Stimulated activated CD8-positive, alpha-beta memory T cell treated with anti-CD3 and anti-CD28 coated beads, Interleukin-7, amount 100 ng/mL, for 4 hours (primary cell): ENCODE results near the gene SSTR3.
A peak's percentile ranks its signal among the peaks of the same experiment; 100 is the strongest.

ENCODE experiments used
- DNase-seq, 2 donors: peaks; one replicate each; pipeline ENCODE4 v3.0.0-alpha.2; 2020; ENCODE audit warnings: low read depth in 2 of 2

The SSTR3 gene

DNA sequence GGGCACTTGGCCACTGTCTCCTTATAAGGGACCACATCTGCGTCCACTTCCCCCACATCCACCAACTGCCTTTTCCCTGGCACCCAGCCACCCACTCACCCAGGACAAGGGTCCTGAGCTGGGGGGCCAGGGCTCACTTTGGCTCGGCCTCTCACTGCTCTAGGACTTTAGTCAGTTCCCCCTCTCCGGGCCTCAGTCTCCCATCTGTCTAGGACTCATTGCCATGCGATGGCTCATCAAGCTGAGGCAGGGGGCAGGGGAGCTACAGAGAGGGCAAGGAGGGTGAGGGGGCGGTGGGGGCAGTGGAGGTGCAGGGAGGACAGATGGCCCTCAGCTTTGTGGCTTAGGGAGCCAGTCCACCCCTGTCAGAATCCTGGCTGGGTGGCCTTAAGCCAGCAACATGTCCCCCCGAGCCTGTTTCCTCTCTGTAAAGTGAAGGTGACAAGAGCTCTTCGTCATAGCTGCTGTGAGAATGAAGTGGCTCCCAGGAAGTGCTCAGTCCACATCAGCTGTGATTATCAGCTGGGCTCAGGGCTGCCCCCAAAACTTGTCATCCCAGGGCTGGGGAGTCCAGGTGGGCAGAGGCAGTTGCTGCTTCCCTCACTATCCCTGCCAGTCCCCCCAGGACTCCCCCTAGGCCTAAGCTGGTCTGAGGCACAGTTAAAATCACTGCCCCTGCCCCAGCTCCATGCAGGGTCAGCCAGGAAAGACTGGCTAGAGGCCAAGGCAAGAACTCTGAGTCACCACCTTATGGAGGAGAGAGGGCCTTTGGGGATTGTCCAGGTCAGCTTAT is 16.9 kb upstream of the SSTR3 start:
- DNase-seq = no peak

DNA sequence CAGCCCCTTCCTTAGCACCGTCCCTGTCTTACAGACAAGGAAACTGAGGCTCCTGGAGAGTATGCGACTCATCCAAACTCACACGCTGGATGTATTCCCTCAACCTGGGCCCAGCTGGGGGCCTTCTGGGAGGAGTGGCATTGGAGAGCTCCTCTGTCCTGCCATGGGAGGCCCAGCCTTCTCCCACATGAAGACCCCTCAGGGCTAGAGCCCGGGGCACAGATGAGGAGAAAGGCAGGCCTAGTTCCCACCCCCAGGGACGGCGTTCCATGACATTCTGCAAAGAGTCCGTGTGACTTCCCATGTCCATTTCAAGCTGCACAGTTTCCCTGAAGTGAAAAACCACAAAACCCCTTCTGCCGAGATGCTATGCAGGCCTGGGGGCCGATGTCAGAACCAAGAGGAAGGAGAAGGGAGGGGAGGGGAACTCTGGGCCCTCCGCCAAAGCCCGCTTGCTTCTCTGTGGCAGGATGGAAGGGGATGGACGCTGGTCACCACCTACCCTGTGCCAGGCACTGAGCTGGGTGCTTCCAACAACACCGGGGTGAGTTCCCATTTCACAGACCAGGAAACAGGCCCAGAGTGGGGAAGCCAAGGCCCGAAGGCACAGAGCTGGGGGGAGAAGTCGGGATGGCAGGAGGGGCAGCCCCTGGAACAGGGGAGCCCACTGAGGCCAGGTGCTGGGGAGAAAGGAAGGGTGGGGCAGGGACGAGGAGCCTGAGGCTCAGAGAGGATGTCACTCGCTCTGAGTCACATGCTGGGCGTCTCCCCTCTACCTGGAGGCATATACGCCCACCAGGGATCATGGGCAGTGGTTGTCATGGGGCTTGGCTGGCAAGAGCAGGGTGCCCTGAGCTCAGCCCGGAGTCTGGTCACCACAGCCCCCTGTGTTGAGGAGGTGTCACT is 16.1 kb upstream of the SSTR3 start:
- peak in 1 of 2 donors; percentile 58 for DNase-seq

DNA sequence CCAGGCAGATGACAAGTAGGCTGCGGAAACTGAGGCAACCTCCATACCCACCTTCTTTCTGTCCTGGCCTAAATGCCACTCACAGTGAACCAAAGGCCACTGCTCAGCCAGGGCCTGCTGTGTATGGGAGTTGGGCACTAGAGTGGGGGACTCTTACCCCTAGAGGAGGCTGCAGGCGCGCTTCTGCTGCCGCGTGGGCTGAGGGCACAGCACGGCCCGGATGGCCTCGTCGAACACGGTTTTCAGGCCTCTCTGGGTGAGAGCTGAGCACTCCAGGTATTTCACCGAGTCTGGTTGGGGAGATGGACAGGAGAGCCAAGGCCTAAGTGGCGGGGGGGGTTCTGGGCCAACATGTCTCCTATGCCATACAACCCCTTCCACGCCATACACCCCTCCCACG is 14.2 kb upstream of the SSTR3 start:
- no peak for DNase-seq

DNA sequence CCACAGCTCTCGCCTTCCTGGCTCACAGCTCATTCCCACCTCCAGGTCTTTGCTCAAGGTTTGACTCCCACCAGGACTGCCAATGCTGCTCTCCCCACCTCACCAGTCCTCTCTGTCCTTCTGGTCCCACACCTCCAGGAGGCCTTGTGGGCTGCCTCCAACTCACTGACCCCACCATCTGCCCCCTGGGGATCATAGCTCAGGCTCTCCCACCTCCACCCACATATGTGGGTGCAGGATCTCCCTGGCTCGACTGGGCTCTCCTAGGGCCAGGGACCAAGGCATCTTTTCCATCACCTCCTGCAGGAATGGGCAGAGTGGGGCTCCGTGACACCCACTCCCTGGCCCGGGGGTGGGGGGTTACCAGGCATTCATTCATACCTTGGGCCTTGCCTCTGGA is 13.8 kb upstream of the SSTR3 start:
- DNase-seq = no peak

DNA sequence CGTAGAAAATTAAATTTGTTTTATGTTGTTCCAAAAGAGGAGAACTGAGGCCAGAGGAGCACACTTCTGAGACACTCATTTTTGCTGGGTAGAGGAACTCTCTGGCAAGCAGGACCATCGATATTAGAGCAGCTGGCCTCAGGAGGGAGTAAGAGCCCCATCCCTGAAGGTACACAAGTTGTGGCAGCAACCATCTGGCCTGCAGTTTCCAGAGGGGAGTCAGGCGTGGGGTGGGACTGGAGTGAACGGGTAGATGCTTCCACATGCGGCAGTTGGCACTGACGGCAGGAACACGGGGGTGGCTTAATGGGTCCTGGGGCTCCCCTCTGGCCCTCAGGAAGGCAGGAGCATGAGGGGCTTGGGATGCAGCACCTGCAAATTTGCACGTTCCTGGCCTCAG is 13.2 kb upstream of the SSTR3 start:
- DNase-seq = no peak

DNA sequence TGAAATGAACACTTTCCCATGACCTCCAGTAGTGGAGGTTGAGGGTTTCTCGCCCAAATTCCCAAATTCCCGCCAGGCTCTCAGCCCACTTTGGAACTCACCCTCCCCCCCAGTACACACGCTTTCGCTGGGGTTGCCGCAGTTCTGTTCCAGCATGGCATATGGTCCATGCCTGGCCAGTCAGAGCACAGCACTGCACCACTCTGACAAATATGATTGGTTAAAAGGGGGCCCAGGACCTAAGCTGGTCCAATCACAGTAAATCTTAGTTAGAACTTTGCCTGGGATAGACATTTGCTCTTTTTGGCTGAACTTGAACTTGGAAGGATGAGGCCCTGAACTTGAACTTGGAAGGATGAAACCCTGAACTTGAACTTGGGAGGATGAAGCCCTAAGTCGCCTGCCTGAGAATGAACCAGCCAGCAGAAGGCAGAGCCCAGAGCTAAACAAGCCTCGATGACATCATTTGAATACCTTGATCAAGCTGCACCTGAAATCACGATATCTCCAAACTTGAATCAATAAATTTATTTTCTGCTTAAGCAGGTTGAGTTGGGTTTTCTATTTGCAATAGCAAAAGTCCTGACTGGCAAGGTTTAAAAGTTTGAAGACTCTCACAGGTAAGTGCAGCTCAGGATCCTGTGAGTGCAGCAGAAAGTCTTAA is 12.6 kb upstream of the SSTR3 start:
- no peak for DNase-seq

DNA sequence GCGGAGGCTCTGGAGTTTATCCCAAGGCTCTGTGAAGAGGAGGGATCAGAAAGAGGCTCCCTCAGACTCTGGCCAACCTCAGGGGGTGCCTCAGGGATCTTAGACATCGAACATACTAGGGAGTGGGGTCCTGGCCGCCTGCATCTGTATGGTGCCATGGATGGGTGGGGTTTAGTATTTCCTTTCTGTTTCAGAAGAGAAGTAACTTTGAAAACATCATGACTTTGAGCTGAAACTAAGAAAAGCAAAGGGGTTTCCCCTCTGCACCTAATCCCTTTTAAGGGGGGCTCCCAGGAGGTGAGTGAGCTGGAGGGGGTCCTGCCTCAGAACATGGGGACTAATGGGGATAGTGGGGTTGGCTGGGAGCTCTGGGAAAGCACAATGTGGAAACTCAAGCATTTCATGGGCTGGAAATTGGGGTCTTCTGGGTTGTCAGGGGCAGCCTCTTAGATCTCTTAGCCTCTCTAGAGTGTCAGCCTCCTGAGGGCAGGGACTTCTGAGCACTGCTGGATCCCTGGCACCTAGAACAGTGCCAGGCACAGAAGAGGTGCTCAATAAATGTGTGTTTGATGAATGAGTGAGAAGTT is 11.8 kb upstream of the SSTR3 start:
- no peak for DNase-seq

DNA sequence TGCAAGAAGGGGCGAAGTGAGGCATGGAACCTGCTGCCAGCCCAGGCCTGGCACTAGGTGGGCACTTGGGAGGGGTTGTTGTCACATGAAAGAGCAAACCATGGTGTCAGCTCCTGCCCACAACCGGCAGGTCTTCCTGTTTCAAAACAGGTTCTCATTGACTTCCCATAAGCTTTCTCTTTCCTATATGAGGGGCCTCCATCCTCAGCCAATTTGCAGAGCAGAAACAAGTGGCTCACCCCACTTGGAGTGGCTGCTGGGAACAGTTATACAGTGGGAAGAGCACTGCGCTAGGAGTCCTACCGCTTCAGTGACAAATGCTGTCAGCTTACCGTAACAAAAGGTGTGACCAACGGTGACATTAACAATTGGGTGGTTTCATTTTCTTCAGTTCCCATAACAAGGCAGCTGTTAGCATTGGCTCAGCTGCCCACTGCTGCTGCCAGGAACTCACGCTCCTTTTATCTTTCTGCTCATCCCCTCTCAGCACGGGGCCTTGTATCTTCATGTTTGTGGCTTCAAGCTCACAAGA is 10.2 kb upstream of the SSTR3 start:
- no peak for DNase-seq

DNA sequence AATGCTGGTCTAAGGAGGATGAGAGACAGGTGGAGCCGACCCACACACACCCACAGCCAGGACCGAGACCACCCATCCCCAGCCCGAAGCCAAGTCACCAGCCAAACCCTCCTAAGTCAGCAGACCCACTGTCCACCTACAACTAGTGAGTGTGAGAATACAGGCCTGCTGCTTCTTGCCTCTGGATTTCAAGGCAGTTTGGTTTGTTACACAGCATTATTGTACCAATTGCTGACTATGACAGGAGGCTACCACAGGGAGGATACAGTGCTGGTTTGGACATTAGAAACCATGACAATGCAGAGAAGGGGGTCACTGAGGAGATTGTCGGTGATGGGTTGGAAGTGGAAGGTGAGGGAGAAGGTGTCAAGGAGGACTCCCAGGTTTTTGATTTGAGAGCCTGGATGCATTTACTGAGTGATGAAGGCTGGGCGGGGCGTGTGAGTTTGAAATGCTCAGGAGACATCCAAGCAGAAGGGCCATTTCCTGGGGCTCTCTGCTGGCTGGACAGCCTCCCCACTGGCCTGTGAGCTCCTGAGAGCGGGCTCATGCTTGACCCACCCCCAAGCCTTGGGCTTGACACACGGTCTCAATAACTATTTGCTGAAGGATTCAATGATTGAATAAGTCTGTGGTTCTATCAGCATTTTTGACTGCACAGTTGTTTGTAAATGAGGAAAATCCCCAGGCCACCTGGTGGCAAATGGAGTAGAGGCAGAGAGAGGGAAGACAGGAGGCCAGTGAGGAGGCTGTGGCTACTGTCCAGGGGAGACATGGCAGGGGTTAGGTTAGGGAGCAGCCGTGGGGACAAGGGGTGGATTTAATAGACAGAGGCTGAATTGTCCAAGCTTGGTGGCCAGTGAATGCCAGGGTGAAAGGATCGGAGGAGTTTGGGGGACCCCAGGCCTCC is 9.4 kb upstream of the SSTR3 start:
- DNase-seq = no peak

DNA sequence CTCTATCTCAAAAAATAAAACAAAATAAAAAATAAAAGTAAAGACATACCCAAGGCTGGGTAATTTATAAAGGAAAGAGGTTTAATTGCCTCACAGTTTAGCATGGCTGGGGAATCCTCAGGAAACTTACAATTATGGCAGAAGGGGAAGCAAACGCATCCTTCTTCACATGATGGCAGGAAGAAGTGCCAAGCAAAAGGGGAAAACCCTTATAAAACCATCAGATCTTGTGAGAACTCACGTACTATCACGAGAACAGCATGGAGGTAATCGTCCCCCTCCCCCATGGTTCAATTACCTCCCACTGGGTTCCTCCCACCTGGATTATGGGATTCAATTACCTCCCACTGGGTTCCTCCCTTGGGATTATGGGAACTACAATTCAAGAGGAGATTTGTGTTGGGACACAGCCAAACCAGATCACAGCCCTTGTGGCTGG is 8.3 kb upstream of the SSTR3 start:
- DNase-seq = no peak

DNA sequence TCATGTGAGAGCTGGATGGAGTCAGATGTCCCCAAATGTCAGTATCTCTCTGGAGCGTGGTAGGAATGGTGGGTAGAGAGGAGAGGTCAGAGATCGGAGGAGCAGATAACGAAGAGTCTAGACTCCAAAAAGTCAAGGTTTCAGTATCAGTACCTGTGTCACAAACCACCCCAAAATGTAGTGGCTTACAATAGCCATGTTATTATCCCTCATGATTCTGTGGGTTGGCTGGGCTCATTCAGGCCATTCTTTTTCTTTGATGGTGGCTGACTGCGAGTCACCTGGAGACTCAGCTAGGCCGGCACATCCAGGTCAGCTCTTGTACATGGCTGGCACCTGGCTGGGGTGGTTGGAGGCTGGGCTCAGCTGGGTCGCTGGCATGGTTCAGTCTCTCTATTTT is 7.3 kb upstream of the SSTR3 start:
- DNase-seq = no peak

DNA sequence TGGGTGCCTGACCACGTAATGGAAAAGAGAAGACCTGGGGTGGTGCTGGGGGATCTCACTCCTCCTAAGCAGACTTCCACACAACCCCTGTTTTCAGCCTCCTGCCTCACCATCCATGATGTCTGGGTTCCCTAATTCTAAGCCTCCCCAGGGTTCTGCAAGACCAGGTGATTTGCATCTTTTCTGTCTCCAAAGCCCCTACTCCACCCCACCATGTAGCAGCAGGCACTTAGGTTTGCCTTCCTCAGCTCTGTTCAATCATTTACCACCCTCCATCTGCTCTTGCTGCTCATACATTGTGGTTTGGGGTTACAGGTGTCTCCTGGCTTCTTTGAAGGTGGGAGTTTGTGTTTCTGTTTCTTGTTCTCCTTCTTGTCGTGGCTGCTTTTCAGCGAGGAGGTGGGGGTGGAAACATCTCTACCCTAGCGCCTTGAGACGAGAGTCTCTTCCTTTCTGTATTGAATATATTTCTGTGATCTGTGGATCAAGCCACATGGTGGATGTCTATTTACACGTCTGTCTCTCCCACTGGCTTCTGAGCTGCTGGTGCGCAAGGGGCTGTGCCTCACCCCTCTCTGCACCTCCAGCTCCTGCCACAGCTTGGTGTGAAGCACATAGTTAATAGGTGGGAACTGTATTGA is 6.6 kb upstream of the SSTR3 start:
- peak; percentile 58 to 77 for DNase-seq

DNA sequence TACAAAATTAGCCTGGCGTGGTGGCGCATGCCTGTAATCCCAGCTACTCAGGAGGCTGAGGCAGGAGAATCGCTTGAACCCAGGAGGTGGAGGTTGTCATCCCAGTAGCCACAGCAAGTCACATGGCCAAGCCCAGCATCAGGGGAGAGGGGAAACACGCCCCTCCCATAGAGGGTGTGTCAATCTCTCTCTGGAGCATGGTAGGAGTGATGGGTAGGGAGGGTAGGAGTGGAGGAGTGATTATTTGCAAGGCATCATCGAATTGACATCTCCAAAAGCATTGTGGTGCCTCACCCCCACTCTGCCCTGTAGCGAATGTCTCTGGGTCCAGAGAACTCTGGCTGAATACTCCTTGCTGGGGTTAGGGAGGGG is 6.1 kb upstream of the SSTR3 start:
- DNase-seq = no peak

DNA sequence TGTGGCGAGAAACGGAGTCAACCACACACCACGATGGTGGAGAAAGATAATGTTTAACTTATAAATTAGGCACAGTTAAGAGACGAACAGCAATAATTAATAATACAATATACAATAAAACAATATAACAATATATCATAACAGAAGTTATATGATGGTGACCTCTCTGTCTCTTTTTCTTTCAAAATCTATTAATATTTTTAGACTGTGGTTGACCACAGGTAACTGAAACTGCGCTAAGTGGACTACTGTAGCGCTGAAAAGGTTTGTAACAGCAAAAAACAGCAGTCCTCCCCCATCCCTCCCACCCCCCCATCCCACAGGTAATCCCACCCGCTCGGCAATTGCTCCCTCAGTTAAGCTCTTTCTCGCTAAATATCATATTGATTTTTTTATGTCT is 3.6 kb upstream of the SSTR3 start:
- DNase-seq = no peak

DNA sequence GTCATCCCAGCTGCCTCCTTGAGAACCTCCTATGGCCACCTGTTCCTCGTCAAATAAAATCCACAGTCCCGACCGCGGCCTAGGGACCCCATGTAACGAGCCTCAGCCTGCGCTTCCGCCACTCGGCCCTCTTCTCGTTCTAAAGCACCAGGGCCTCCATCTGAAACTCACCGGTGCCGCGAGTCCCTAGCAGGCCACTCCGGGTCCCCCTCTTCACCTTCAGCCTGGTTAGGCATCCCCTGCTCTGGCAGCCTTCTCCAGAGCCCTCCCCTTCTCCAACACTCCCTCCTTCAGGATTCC is 2.4 kb upstream of the SSTR3 start:
- no peak for DNase-seq

DNA sequence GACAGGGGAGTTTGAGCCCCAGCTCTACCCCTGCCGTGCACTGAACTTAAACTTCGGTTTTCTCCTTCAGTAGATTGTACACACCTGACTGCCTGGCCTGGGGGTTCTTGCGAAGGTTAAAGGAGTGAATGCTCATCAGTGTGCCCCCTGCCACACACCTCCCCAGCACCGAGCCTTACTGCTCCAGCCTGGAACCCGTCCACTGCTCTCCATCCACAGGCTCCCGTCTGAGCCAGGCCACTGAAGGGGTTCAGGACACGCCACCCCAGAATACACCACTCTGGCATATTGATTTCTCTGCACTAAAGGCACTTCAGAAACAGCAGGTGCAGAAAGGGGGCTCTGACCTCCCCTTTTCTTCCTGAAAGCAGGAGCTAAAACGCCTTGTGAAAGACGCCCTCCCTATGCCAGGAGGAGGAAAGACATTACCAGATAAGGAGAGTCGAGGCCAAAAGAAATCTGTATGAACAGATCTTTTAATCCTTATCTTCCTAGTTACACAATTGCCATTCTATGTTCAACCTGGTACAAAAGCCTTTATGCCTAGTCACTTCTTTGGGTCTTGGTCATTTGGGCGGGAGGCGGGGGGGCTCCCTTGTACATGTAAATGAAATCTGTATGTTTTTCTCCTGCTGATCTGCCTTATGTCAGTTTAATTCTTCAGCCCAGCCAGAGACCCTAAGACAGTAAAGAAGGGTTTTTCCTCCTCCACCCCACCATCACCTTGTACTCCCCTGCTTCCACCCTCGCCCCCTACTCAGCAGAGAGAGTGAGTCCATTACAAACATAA is 1.9 kb upstream of the SSTR3 start:
- no peak for DNase-seq

DNA sequence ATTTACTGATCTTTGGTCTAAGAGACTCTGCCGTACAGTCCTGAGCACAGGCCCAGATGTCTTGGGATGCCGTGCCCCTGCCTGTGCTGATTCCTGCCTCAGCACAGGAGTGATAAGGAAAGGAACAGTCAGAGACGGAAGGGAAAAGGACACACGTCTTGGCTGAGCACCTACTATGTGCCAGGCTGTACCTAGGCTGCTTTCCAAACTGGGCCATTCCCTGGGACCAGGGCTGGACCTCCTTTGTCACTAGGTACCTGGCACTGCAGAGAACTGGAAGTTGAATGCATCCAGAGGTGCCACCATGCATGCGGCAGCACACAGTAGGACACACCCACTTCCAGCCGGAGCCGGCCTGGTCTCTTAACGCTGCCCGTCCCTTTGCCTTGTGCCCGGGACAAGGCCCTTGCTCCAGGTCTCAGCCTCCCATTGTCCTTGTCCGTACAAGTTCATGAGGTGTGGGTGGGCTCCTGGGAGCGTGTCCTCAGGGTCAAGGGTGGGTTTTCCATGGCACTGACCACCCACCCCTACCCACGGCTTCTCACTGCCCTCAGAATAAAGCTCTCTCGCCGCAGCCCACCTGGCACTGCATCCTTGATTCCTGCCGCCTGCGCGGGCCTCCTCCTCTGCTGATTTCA is 1.1 kb upstream of the SSTR3 start:
- DNase-seq = no peak

DNA sequence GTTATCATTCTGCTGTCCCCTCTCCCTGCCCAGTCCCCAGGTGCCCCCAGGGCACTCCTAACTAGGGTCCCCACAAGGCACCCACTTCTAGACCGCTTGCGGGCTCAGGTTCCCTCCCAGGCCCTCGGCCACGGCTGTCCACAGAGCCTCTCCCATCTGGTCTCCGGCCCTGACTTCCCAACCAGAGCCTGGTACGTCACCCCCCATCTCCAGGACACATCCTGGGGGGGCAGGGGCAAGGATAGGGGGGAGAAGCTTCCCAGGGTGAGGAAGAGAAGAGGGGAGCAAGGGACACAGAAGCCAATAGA is 457 bp downstream of the SSTR3 start:
- no peak for DNase-seq

DNA sequence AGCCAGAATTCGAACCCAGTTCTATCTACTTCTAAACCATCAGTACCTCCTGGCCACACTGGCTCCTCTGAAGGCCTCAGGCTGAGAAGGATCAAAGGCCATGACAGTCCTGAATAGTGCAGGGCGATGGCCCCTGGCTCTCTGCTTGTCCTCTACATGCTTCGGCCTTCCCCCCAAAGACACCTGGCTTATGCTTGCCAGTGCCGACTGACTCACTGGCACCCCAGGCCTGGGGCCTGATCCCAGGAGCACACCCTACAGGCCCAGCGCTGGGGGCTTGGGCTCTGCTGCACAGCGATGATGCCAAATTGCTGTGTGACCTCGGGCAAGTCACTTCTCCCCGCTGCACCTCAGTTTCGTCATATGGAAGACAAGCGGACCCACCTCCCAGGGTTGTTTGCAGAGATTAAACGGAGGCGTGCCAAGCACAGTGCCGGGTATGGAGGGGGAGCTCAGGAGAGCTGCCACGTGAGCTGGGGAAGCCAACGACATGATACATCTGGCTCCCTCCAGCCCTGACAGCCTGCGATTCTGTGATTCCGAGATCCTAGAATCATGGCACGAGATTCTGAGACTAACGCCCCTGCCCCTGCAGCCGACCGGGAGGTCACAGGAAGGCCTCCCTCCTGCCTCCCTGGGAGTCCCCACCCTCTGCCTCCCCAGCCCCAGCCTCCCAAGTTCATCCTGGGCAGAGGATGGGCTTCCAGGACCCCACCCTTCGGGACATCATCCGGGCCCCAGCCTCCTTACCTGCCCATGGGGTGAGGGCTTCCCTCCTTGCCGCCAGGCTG is 1.0 kb downstream of the SSTR3 start:
- DNase-seq = no peak
